NB4 (cell line): Measurements from ENCODE around the gene CTRB1.
"Not testable (repeated sequence)": the region's sequence is repeated elsewhere in the genome, so short reads cannot be mapped to it uniquely, and the experiment has no call there.

Experiments
- DNase-seq: peaks from one replicate; pipeline ENCODE4 v3.0.0; 2010; ENCODE audit warnings: low read depth
- H3K4me3 ChIP-seq: one replicate; pipeline ENCODE4 v1.5.1; 2011; ENCODE audit warnings: mild to moderate bottlenecking, low read depth, low read length, moderate library complexity
- MYC ChIP-seq: IDR thresholded peaks from 2 replicates; pipeline ENCODE4 v1.6.1; 2011; ENCODE audit warnings: low read depth, low read length
- POLR2A ChIP-seq: IDR thresholded peaks from 2 replicates; pipeline ENCODE4 v1.6.1; 2011; ENCODE audit warnings: mild to moderate bottlenecking; ENCODE audit not compliant: insufficient read length; ENCODE audit errors: extremely low read depth
- TF ChIP-seq, protein P1 (sequence below): IDR thresholded peaks from 2 replicates; pipeline ENCODE4 v1.6.1; 2011; ENCODE audit warnings: low read depth, low read length
- TF ChIP-seq, protein P2 (sequence below): IDR thresholded peaks from one replicate; pipeline ENCODE4 v1.5.1; 2012; ENCODE audit warnings: low read depth, low read length

Gene CTRB1

DNA sequence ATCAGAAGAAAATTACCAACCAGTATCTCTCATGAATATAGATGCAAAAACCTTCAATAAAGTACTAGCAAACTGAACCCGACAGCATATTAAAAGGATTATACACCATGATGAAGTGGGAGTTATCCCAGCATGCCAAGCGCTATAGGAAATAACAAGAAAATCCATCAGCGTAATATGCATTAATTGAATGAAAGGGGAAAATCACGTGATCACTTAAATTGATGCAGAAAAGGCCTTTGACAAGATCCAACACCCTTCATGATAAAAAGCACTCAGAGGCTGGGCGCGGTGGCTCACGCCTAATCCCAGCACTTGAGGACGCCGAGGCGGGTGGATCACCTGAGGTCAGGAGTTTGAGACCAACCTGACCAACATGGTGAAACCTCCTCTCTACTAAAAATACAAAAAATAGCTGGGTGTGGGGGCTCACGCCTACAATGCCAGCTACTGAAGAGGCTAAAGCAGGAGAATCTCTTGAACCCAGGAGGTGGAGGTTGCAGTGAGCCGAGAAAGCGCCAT lies 16.7 kb upstream of the CTRB1 start:
- DNase-seq = no peak
- H3K4me3 ChIP-seq = no peak overlapping the region
- no peak for TF ChIP-seq MYC
- TF ChIP-seq, protein P1, sequence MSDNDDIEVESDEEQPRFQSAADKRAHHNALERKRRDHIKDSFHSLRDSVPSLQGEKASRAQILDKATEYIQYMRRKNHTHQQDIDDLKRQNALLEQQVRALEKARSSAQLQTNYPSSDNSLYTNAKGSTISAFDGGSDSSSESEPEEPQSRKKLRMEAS = no peak
- TF ChIP-seq, protein P2, sequence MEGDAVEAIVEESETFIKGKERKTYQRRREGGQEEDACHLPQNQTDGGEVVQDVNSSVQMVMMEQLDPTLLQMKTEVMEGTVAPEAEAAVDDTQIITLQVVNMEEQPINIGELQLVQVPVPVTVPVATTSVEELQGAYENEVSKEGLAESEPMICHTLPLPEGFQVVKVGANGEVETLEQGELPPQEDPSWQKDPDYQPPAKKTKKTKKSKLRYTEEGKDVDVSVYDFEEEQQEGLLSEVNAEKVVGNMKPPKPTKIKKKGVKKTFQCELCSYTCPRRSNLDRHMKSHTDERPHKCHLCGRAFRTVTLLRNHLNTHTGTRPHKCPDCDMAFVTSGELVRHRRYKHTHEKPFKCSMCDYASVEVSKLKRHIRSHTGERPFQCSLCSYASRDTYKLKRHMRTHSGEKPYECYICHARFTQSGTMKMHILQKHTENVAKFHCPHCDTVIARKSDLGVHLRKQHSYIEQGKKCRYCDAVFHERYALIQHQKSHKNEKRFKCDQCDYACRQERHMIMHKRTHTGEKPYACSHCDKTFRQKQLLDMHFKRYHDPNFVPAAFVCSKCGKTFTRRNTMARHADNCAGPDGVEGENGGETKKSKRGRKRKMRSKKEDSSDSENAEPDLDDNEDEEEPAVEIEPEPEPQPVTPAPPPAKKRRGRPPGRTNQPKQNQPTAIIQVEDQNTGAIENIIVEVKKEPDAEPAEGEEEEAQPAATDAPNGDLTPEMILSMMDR = no peak
- TF ChIP-seq POLR2A = no peak

- TF ChIP-seq MYC (no peak), POLR2A (no peak)
- TF ChIP-seq, protein P1 = no peak
- TF ChIP-seq, protein P2 = no peak
- no peak for DNase-seq
- H3K4me3 ChIP-seq = no peak overlapping the region
Measured at GRCh38 chr16:75203096-75203495, 15.7 kb upstream of the CTRB1 start.

DNA sequence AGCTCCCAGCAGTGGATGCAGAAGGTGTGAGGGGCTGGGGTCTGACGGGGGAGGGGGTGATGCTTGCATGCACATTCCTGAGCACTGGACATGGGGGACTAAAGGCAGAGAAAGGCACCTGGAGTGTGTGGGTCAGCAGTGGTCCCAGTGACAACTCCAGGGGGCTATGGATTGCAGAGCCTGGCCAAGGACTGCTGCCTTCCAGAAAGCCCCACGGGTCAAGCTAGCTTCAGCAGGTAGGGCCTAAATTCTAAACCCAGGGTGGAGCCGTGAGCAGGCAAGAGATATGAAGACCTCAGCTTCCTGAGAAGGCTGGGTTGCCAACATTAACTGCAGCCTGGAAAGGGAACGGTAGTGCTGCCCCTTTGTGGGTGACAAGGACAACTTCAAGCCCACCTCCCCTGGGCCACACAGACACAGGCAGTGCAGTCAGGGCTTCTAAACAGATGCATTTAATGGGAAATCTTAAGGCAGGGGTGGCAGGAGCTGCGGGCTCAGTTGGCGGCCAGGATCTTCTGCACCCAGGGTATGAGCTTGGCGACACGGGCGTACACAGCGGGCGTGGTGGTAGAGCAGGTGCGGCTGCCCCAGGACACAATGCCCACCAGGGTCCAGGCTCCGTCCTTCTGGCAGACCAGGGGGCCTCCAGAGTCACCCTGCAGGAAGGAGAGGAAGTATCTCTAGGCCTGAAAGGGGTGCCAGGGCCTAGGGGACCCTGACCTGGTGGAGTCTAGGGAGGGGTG lies 14.9 kb upstream of the CTRB1 start:
- TF ChIP-seq POLR2A = no peak
- TF ChIP-seq, protein P2 = no peak
- TF ChIP-seq MYC = no peak
- TF ChIP-seq, protein P1 = no peak
- peak; percentile 40 for DNase-seq
- H3K4me3 ChIP-seq = no peak overlapping the region

DNA sequence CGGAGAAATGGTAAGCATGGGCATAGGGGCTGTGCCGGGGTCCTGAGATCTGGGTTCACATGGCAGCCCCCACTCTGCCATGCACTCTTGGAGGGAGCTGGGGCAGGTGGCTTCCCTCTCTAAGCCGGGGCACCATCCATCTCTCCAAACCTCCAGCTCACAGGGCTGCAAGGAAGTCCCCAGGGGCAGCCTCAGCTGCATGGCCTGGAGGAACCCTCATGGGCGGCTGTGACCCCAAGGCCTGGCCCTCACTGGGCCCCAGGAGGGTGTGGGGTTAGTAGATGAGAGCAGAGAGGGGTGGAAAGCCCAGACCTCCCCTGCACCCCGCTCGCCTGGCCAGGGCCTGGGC lies 14.4 kb upstream of the CTRB1 start:
- DNase-seq = no peak
- H3K4me3 ChIP-seq = no peak overlapping the region
- no peak for TF ChIP-seq MYC
- TF ChIP-seq, protein P1 = no peak
- TF ChIP-seq POLR2A = no peak
- TF ChIP-seq, protein P2 = no peak

DNA sequence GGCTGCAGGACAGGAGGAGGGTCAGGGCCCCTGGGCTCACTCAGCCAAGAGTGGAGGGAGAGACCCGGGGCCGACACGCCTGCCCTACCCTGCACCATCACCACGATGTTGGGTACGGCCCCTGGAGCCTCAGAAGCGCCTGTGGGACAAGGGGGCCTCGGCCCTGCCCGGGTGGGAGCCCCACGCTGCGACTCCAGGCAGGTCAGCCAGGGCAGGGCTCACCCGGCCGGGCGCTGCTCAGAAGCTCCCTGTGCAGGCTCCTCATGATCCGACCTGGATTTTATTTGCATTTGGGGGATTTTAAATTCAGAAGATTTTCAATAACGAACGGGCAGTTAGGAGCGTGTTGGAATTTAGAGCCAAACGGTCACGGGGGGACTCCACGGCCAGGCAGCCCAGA lies 13.9 kb upstream of the CTRB1 start:
- not testable (repeated sequence) for H3K4me3 ChIP-seq, DNase-seq

DNA sequence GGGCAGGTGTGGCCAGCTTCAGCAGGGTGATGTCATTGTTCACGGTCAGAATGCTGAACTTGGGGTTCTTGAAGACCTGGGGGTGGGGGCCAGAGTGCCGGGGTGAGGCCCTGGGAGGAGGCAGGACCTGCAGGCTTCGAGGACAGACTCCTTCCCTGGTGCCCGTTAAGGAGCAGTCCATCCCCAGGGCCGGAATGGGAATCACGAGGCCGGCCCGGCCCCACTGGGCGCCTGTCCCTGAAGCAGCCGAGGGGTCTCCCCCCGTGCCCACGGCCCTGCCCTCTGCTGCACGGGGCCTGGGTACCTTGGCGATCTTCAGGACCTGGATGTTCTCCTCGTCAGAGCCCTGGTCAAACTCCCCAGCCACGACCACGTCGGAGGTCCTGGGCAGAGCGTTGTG lies 13.3 kb upstream of the CTRB1 start:
- H3K4me3 ChIP-seq, DNase-seq: not testable (repeated sequence)

- H3K4me3 ChIP-seq, DNase-seq: not testable (repeated sequence)
Measured at GRCh38 chr16:75205961-75206748, 12.6 kb upstream of the CTRB1 start.
